Neural progenitor cell (in vitro differentiated cells): ENCODE data around the gene PRR16. TPM values are rescaled to one million over a fixed set of nuclear protein-coding genes. Genes with fewer than 3 reads are reported as not detected.

Source experiments
- DNase-seq: peaks from one replicate; pipeline ENCODE4 v3.0.0-alpha.2; 2016; ENCODE audit warnings: low spot score
- H2AFZ ChIP-seq: fragments of 200-600 bp; sonication (generic); replicated peaks from 2 replicates; pipeline ENCODE4 v1.6.1; 2016; ENCODE audit warnings: antibody characterized with exemption
- H3F3A ChIP-seq: fragments of 200-600 bp; sonication (generic); 2 replicates; pipeline ENCODE4 v1.6.1; 2016; ENCODE audit warnings: antibody characterized with exemption, low read depth
- H3K27ac ChIP-seq: fragments of 200-600 bp; sonication (generic); 2 replicates; pipeline ENCODE4 v1.5.1; 2016; ENCODE audit warnings: mild to moderate bottlenecking
- H3K27me3 ChIP-seq: fragments of 200-600 bp; sonication (generic); 2 replicates; pipeline ENCODE4 v1.6.1; 2016; ENCODE audit warnings: mild to moderate bottlenecking, moderate library complexity
- H3K36me3 ChIP-seq: fragments of 200-600 bp; sonication (generic); 2 replicates; pipeline ENCODE4 v1.5.1; 2016
- H3K4me1 ChIP-seq: fragments of 200-600 bp; sonication (generic); 2 replicates; pipeline ENCODE4 v1.6.1; 2016; ENCODE audit warnings: mixed run types
- H3K4me2 ChIP-seq: fragments of 200-600 bp; sonication (generic); 2 replicates; pipeline ENCODE4 v1.6.1; 2016
- H3K4me3 ChIP-seq: fragments of 200-600 bp; sonication (generic); 2 replicates; pipeline ENCODE4 v1.5.1; 2016
- H3K79me2 ChIP-seq: fragments of 200-600 bp; sonication (generic); 2 replicates; pipeline ENCODE4 v1.6.1; 2016; ENCODE audit warnings: low read depth
- H3K9ac ChIP-seq: fragments of 200-600 bp; sonication (generic); 2 replicates; pipeline ENCODE4 v1.6.1; 2016
- H3K9me3 ChIP-seq: fragments of 200-600 bp; sonication (generic); 2 replicates; pipeline ENCODE4 v1.5.1; 2016; ENCODE audit warnings: low read depth
- H4K20me1 ChIP-seq: fragments of 200-600 bp; sonication (generic); 2 replicates; pipeline ENCODE4 v1.6.1; 2016; ENCODE audit warnings: low read depth
- H3K27ac Mint-ChIP-seq: 3 replicates; pipeline ENCODE4 v1.8.0; 2021; ENCODE audit warnings: mixed read lengths
- H3K27me3 Mint-ChIP-seq: 2 replicates; pipeline ENCODE4 v1.8.0; 2022; ENCODE audit warnings: low read depth, mild to moderate bottlenecking, inconsistent platforms, moderate library complexity, mixed read lengths; ENCODE audit not compliant: insufficient read depth
- H3K36me3 Mint-ChIP-seq: 3 replicates; pipeline ENCODE4 v1.8.0; 2021; ENCODE audit warnings: mixed read lengths
- H3K4me1 Mint-ChIP-seq: 3 replicates; pipeline ENCODE4 v1.8.0; 2021; ENCODE audit warnings: mixed read lengths
- H3K4me3 Mint-ChIP-seq: 3 replicates; pipeline ENCODE4 v1.8.0; 2021; ENCODE audit warnings: mild to moderate bottlenecking, moderate library complexity, mixed read lengths
- H3K9me3 Mint-ChIP-seq: 3 replicates; pipeline ENCODE4 v1.8.0; 2020; ENCODE audit warnings: mixed read lengths
- CTCF ChIP-seq: fragments of 200-600 bp; sonication (generic); IDR thresholded peaks from 2 replicates; pipeline ENCODE4 v1.5.1; 2017; ENCODE audit warnings: antibody characterized with exemption, mild to moderate bottlenecking
- EZH2 ChIP-seq: fragments of 200-600 bp; sonication (generic); IDR thresholded peaks from 2 replicates; pipeline ENCODE4 v1.6.1; 2017; ENCODE audit warnings: antibody characterized with exemption, mild to moderate bottlenecking, moderate library complexity
- EZH2phosphoT487 ChIP-seq: fragments of 200-600 bp; sonication (generic); IDR thresholded peaks from 2 replicates; pipeline ENCODE4 v1.6.1; 2017; ENCODE audit warnings: antibody characterized with exemption
- total RNA-seq: library from RNA; depleted of rRNA; stranded (reverse); fragments of >200 nt; gene quantifications from 2 replicates; pipeline ENCODE4 v1.2.3, GENCODE V29; 2015; ENCODE audit warnings: low replicate concordance

Gene PRR16
- total RNA-seq, 1 donor from 2014 or later = not detected

GRCh38 chr5:120678279-120678678 lies 214.2 kb downstream of the PRR16 start:
- H3K36me3 Mint-ChIP-seq = no peaks in the 10 kb centered on the region
- Histone ChIP-seq H3K27ac (no peak overlapping the region), H3K27me3 (no peaks in the 10 kb centered on the region), H4K20me1 (no peaks in the 10 kb centered on the region), H3K9ac (no peak overlapping the region), H3K79me2 (no peaks in the 10 kb centered on the region), H3K9me3 (no peaks in the 10 kb centered on the region), H3K4me3 (no peak overlapping the region), H3F3A (no peaks in the 10 kb centered on the region), H2AFZ (no peak overlapping the region), H3K4me1 (no peaks in the 10 kb centered on the region), H3K36me3 (no peaks in the 10 kb centered on the region), H3K4me2 (no peak overlapping the region)
- no peaks in the 10 kb centered on the region for H3K4me1 Mint-ChIP-seq
- no peaks in the 10 kb centered on the region for H3K9me3 Mint-ChIP-seq
- no peak for TF ChIP-seq CTCF
- TF ChIP-seq EZH2 = no peak
- TF ChIP-seq EZH2phosphoT487 = no peak
- DNase-seq = no peak
- no peak overlapping the region for H3K27ac Mint-ChIP-seq
- no peaks in the 10 kb centered on the region for H3K27me3 Mint-ChIP-seq
- no peak overlapping the region for H3K4me3 Mint-ChIP-seq

GRCh38 chr5:120682851-120683250 lies 218.8 kb downstream of the PRR16 start:
- H3K9me3 Mint-ChIP-seq = no peaks in the 10 kb centered on the region

GRCh38 chr5:120683580-120683979 lies 219.5 kb downstream of the PRR16 start:
- Histone ChIP-seq H3K36me3 (no peaks in the 10 kb centered on the region), H3K4me2 (no peak overlapping the region), H3K4me1 (peaks cover 5% of the 10 kb centered on the region), H3K79me2 (no peaks in the 10 kb centered on the region), H3K27ac (no peak overlapping the region), H4K20me1 (no peaks in the 10 kb centered on the region), H3K27me3 (no peaks in the 10 kb centered on the region), H3K9me3 (no peaks in the 10 kb centered on the region), H3K4me3 (no peak overlapping the region), H3K9ac (no peak overlapping the region), H2AFZ (no peak overlapping the region), H3F3A (no peaks in the 10 kb centered on the region)
- Mint-ChIP-seq H3K27me3 (no peaks in the 10 kb centered on the region), H3K4me1 (no peaks in the 10 kb centered on the region), H3K4me3 (no peak overlapping the region), H3K9me3 (no peaks in the 10 kb centered on the region), H3K27ac (no peak overlapping the region), H3K36me3 (no peaks in the 10 kb centered on the region)
- DNase-seq = no peak
- TF ChIP-seq EZH2phosphoT487 (no peak), EZH2 (no peak), CTCF (no peak)

More at GRCh38 chr5:120682851-120683250, 218.8 kb downstream of the PRR16 start:
- no peak overlapping the region for H3K4me3 ChIP-seq
- H3K4me2 ChIP-seq = no peak overlapping the region
- Mint-ChIP-seq H3K27me3 (no peaks in the 10 kb centered on the region), H3K36me3 (no peaks in the 10 kb centered on the region), H3K4me1 (no peaks in the 10 kb centered on the region), H3K4me3 (no peak overlapping the region), H3K27ac (no peak overlapping the region)
- H3K27ac ChIP-seq = no peak overlapping the region
- TF ChIP-seq EZH2phosphoT487 (no peak), CTCF (no peak), EZH2 (no peak)
- no peak for DNase-seq
- no peaks in the 10 kb centered on the region for H3F3A ChIP-seq
- no peaks in the 10 kb centered on the region for H3K9me3 ChIP-seq
- no peak overlapping the region for H3K9ac ChIP-seq
- no peaks in the 10 kb centered on the region for H3K27me3 ChIP-seq
- no peaks in the 10 kb centered on the region for H3K36me3 ChIP-seq
- no peaks in the 10 kb centered on the region for H4K20me1 ChIP-seq
- H3K79me2 ChIP-seq = no peaks in the 10 kb centered on the region
- H2AFZ ChIP-seq = no peak overlapping the region
- peaks cover 5% of the 10 kb centered on the region for H3K4me1 ChIP-seq
